K562 (cell line): ENCODE data around the gene CSNK1D. TPM values are rescaled to one million over a fixed set of nuclear protein-coding genes. Genes with fewer than 3 reads are reported as not detected.

Source experiments
- ATAC-seq: fragments of 200-7000 bp; cut with Tn5 transposase; 3 replicates; pipeline ENCODE4 v1.9.1; 2020; ENCODE audit warnings: moderate library complexity
- BruUV-seq: library from RNA; stranded (reverse); fragments of 400-500 nt; replicated peaks from 2 replicates; lab custom pipeline; 2021; lab: Mats Ljungman, UMichigan
- CTCF ChIA-PET: fragments of 300-600 bp; formaldehyde crosslinking; extraction: SDS; loops from one replicate; lab custom pipeline; 2021; ENCODE audit warnings: low intra/inter-chr PET ratio; lab: Yijun Ruan, JAX
- POLR2A ChIA-PET: fragments of 300-600, 350-650 bp; sonication (Branson Sonifier 250); formaldehyde crosslinking; extraction: SDS; loops from one replicate; lab custom pipeline; 2021; ENCODE audit warnings: antibody characterized with exemption, inconsistent platforms; lab: Yijun Ruan, JAX
- DNase-seq, 4 experiments: peaks; one replicate each; pipeline versions ENCODE4 v3.0.0 to v3.0.0-alpha.2; 2011 to 2018; ENCODE audit warnings: low spot score in 3 of 4, mixed read lengths in 3 of 4; ENCODE audit errors: extremely low read depth in 1 of 4
- FAIRE-seq: peaks from 2 replicates; lab custom pipeline; 2011; peaks lifted over from hg19 to GRCh38; lab: Jason Lieb, UNC
- H2AFZ ChIP-seq: 2 replicates; pipeline ENCODE4 v1.6.0; 2011; ENCODE audit warnings: low read depth, low read length, control low read depth, inconsistent platforms
- H3K27ac ChIP-seq: fragments of 200-600 bp; 3 replicates; pipeline ENCODE4 v1.8.0; 2011; ENCODE audit warnings: low read depth, mild to moderate bottlenecking, control low read depth, inconsistent platforms, low read length, moderate library complexity, mixed read lengths; ENCODE audit errors: extremely low read depth
- H3K27me3 ChIP-seq, 2 experiments: fragments of 300-600 bp in 1 of 2; 2 replicates in 1 of 2; 3 replicates in 1 of 2; pipeline versions ENCODE4 v1.6.0 to v1.8.0; 2011; ENCODE audit warnings: inconsistent platforms in 2 of 2, low read length in 2 of 2, mild to moderate bottlenecking in 1 of 2, mixed read lengths in 1 of 2, moderate library complexity in 1 of 2; ENCODE audit not compliant: control insufficient read depth in 2 of 2, insufficient read depth in 2 of 2
- H3K36me3 ChIP-seq: fragments of 300-600 bp; 3 replicates; pipeline ENCODE4 v1.8.0; 2011; ENCODE audit warnings: mild to moderate bottlenecking, low read length, inconsistent platforms; ENCODE audit not compliant: control insufficient read depth, insufficient read depth
- H3K4me1 ChIP-seq, 2 experiments: fragments of 200-600 bp in 1 of 2; replicated peaks in 1 of 2; 2 replicates in 1 of 2; 3 replicates in 1 of 2; pipeline versions ENCODE4 v1.5.1 to v1.8.0; 2011; ENCODE audit warnings: inconsistent platforms in 2 of 2, low read length in 2 of 2, mild to moderate bottlenecking in 1 of 2, mixed read lengths in 1 of 2, moderate library complexity in 1 of 2; ENCODE audit not compliant: control insufficient read depth in 2 of 2, insufficient read depth in 2 of 2
- H3K4me2 ChIP-seq: 2 replicates; pipeline ENCODE4 v1.6.1; 2011; ENCODE audit warnings: low read length, control low read depth, inconsistent platforms, mixed read lengths; ENCODE audit not compliant: insufficient read depth
- H3K4me3 ChIP-seq: fragments of 200-600 bp; sonication (generic), shearing (Covaris generic); 2 replicates; pipeline ENCODE4 v1.5.1; 2016; ENCODE audit warnings: control low read depth, inconsistent platforms
- H3K79me2 ChIP-seq: fragments of 200-600 bp; 3 replicates; pipeline ENCODE4 v1.8.0; 2011; ENCODE audit warnings: low read length, inconsistent platforms; ENCODE audit not compliant: control insufficient read depth, insufficient read depth
- H3K9ac ChIP-seq, 2 experiments: 2 replicates each; pipeline versions ENCODE4 v1.6.0 to v1.6.1; 2011; ENCODE audit warnings: low read depth in 2 of 2, low read length in 2 of 2, control low read depth in 1 of 2, inconsistent platforms in 1 of 2, mild to moderate bottlenecking in 1 of 2, mixed read lengths in 1 of 2; ENCODE audit not compliant: insufficient read depth in 1 of 2
- H3K9me1 ChIP-seq: one replicate; pipeline ENCODE4 v1.6.0; 2011; ENCODE audit warnings: inconsistent platforms, mild to moderate bottlenecking, low read length, moderate library complexity; ENCODE audit not compliant: control insufficient read depth, insufficient read depth
- H3K9me3 ChIP-seq: replicated peaks from 2 replicates; pipeline ENCODE4 v1.5.1; 2011; ENCODE audit warnings: low read depth, low read length, inconsistent platforms; ENCODE audit not compliant: control insufficient read depth, insufficient read depth
- H4K20me1 ChIP-seq: replicated peaks from 2 replicates; pipeline ENCODE4 v1.6.1; 2011; ENCODE audit warnings: low read length, inconsistent platforms, mixed read lengths; ENCODE audit not compliant: control insufficient read depth, insufficient read depth
- CBX5 ChIP-seq: IDR thresholded peaks from 2 replicates; pipeline ENCODE4 v1.6.1; 2014; ENCODE audit warnings: low read depth, borderline replicate concordance
- CHD2 ChIP-seq: IDR thresholded peaks from 2 replicates; pipeline ENCODE4 v1.6.1; 2011; ENCODE audit warnings: low read depth, low read length
- GATA2 ChIP-seq: sonication (generic); formaldehyde crosslinking; IDR thresholded peaks from 2 replicates; pipeline ENCODE4 v1.4.0; 2020; ENCODE audit warnings: mild to moderate bottlenecking, missing genetic modification reagents
- MCM5 ChIP-seq: fragments of 450-650 bp; IDR thresholded peaks from 2 replicates; pipeline ENCODE4 v1.6.1; 2016; ENCODE audit warnings: low read depth
- MEIS2 ChIP-seq: fragments of 450-650 bp; IDR thresholded peaks from 2 replicates; pipeline ENCODE4 v1.6.1; 2014; ENCODE audit warnings: mild to moderate bottlenecking; ENCODE audit not compliant: partially characterized antibody
- MYBL2 ChIP-seq, 2 experiments: fragments of 450-650 bp in 1 of 2; sonication (generic) in 1 of 2; formaldehyde crosslinking in 1 of 2; IDR thresholded peaks; 2 replicates each; pipeline versions ENCODE4 v1.6.1 to v1.8.1; 2017 to 2022; ENCODE audit warnings: borderline replicate concordance in 1 of 2, inconsistent platforms in 1 of 2, low read depth in 1 of 2, mild to moderate bottlenecking in 1 of 2, missing genetic modification reagents in 1 of 2, moderate library complexity in 1 of 2
- NCOA2 ChIP-seq, 2 experiments: fragments of 450-650 bp; IDR thresholded peaks; 2 replicates each; pipeline ENCODE4 v1.6.1; 2018; ENCODE audit warnings: mild to moderate bottlenecking in 2 of 2, moderate library complexity in 1 of 2; ENCODE audit not compliant: partially characterized antibody in 2 of 2
- ZNF146 ChIP-seq: IDR thresholded peaks from one replicate; pipeline ENCODE4 v1.6.1; 2018; ENCODE audit warnings: missing compliant biosample characterization; ENCODE audit not compliant: unreplicated experiment
- ZNF655 ChIP-seq: fragments of 250-450 bp; sonication (Bioruptor Pico); IDR thresholded peaks from 2 replicates; pipeline ENCODE4 v1.5.0; 2021
- ZNF766 ChIP-seq: fragments of 200-800 bp; sonication (Bioruptor generic); conservative IDR thresholded peaks from 2 replicates; pipeline ENCODE4 v1.6.1; 2016; ENCODE audit warnings: missing genetic modification characterization, missing compliant biosample characterization
- ZSCAN29 ChIP-seq: fragments of 450-650 bp; IDR thresholded peaks from 2 replicates; pipeline ENCODE4 v1.6.1; 2017
- WGBS: fragments of 100-300 bp; shearing (Covaris generic); methylation state at CpG from one replicate; pipeline ENCODE4 v1.1.6; 2016; ENCODE audit warnings: low coverage, mixed read lengths; ENCODE audit not compliant: insufficient coverage; ENCODE audit errors: missing lambda C conversion rate; 5-methylcytosine and 5-hydroxymethylcytosine counted together
- in situ Hi-C: fragments of 300-500 bp; cut with MboI; formaldehyde crosslinking; loops from 4 replicates; pipeline ENCODE4 v1.15.0; 2018; ENCODE audit warnings: inconsistent platforms, mixed read lengths
- intact Hi-C: fragments of 100-400 bp; cut with micrococcal nuclease; formaldehyde crosslinking; loops from 2 replicates; pipeline ENCODE4 v1.14.2; 2022
- polyA plus RNA-seq, 8 experiments: library from polyadenylated mRNA; depleted of rRNA in 4 of 8; stranded (reverse) in 5 of 8; unstranded in 3 of 8; fragments of >200 nt; fragmentation: Nextera tagmentation in 2 of 8; fragmentation: Illumina TruSeq in 1 of 8; extraction: Ambion mirVana in 2 of 8; extraction: Trizol in 1 of 8; gene quantifications; 2 replicates each; pipeline versions ENCODE4 v1.2.1 to v1.2.3, GENCODE V29; 2011 to 2014; ENCODE audit warnings: inconsistent platforms in 1 of 8, missing spikeins in 1 of 8
- total RNA-seq, 7 experiments: library from RNA; depleted of rRNA in 6 of 7; stranded (reverse); fragments of >200 nt in 6 of 7; fragmentation: Illumina TruSeq in 2 of 7; extraction: Trizol in 2 of 7; gene quantifications; 2 replicates each; pipeline versions ENCODE4 v1.2.1 to v1.2.3, GENCODE V29; 2011 to 2021; ENCODE audit warnings: low replicate concordance in 1 of 7
- TF ChIP-seq, protein P1 (sequence below): sonication (generic); formaldehyde crosslinking; IDR thresholded peaks from 2 replicates; pipeline ENCODE4 v1.8.0; 2022; ENCODE audit warnings: mild to moderate bottlenecking, missing genetic modification reagents
- TF ChIP-seq, protein P2 (sequence below): fragments of 450-650 bp; formaldehyde crosslinking; IDR thresholded peaks from 2 replicates; pipeline ENCODE4 v1.4.0; 2020; ENCODE audit warnings: mild to moderate bottlenecking, moderate library complexity
- TF ChIP-seq, protein P3 (sequence below), 2 experiments: fragments of 450-650 bp; IDR thresholded peaks; 2 replicates each; pipeline ENCODE4 v1.6.1; 2018; ENCODE audit warnings: mild to moderate bottlenecking in 2 of 2, low read depth in 1 of 2; ENCODE audit not compliant: partially characterized antibody in 2 of 2

The CSNK1D gene
- total and polyA plus RNA-seq, 9 of the 15 experiments (the other 6 are each of a cell fraction or from before 2014, with no cell fraction given): 6.5 to 133 (median 41.3) TPM

DNA sequence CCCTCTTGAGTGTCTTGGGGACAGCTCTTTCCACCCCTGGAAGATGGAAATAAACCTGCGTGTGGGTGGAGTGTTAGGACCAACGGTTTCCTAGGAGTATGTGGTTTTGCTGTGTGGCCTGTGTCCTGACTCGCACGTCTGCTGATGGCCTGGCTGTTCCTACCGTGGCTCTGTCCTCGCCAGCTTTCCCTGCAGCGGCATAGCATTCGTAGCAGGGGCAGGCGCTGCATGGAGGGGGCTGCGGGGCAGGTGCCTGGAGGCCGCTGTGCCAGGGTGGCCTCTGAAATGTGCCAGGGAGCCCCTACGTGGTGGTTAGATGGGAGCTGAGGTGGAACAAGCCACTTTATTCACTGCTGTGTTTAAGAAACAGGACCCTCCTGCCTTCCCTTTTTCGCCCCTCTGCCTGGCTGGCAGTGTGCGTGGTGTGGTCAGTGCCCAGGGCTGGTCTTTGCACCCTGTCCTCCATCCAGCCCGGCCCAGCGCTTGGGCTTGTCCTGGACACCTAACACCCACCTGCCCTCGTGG is 34.0 kb downstream of the CSNK1D start:
- ChIA-PET POLR2A (interaction anchor here (0.7 to 1.4 kb wide), 4 partner anchors 18 to 98 kb away, joined by 3 to 5 read pairs (median 4); no protein-coding TSS in a partner anchor), CTCF (interaction anchor here (1.1 kb wide), 1 partner anchor 82 kb away, joined by 3 read pairs; no protein-coding TSS in a partner anchor)
- H3K27ac ChIP-seq: peak overlapping the region; percentile 73; the same call in 2 of the 3 replicates
- FAIRE-seq: no peak
- H3K9me1 ChIP-seq: no peaks in the 10 kb centered on the region
- no peaks in the 10 kb centered on the region for H3K27me3 ChIP-seq
- H3K4me2 ChIP-seq: peak overlapping the region; percentile 83
- peak overlapping the region; percentile 58 to 90; a peak in 3 of 4 replicates for H3K9ac ChIP-seq
- H3K4me3 ChIP-seq: no peak overlapping the region
- no TSS peak for BruUV-seq
- in situ Hi-C loops: no loop called here
- 70% methylated on average over 16 of the region's 17 CpGs for WGBS
- peaks cover 34% of the 10 kb centered on the region for H3K36me3 ChIP-seq
- H3K4me1 ChIP-seq: peaks cover 62 to 95% of the 10 kb centered on the region in 2 experiments
- 0 out of 2 replicates have a peak, but pooled peaks cover 2% of the 10 kb centered on the region for H4K20me1 ChIP-seq
- no peak overlapping the region for H2AFZ ChIP-seq
- peaks cover 45% of the 10 kb centered on the region for H3K79me2 ChIP-seq
- no peak for ATAC-seq
- DNase-seq: peak in 1 of 4 experiments; percentile 41
- no peaks in the 10 kb centered on the region for H3K9me3 ChIP-seq
- intact Hi-C loops: loop anchor here (2.0 to 5.0 kb wide), 3 partner anchors 81 to 175 kb away; no protein-coding TSS in a partner anchor
- TF ChIP-seq, protein P1, sequence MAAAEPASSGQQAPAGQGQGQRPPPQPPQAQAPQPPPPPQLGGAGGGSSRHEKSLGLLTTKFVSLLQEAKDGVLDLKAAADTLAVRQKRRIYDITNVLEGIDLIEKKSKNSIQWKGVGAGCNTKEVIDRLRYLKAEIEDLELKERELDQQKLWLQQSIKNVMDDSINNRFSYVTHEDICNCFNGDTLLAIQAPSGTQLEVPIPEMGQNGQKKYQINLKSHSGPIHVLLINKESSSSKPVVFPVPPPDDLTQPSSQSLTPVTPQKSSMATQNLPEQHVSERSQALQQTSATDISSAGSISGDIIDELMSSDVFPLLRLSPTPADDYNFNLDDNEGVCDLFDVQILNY (CRISPR knock-in tag): no peak
- TF ChIP-seq CBX5: no peak
- TF ChIP-seq CHD2: no peak
- TF ChIP-seq, protein P2, sequence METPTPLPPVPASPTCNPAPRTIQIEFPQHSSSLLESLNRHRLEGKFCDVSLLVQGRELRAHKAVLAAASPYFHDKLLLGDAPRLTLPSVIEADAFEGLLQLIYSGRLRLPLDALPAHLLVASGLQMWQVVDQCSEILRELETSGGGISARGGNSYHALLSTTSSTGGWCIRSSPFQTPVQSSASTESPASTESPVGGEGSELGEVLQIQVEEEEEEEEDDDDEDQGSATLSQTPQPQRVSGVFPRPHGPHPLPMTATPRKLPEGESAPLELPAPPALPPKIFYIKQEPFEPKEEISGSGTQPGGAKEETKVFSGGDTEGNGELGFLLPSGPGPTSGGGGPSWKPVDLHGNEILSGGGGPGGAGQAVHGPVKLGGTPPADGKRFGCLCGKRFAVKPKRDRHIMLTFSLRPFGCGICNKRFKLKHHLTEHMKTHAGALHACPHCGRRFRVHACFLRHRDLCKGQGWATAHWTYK (CRISPR knock-in tag): peak; percentile 82; the same call in 1 of the 2 replicates
- 0 out of 2 replicates have a peak, but pooled peaks have one; percentile 4 for TF ChIP-seq ZNF766 (CRISPR knock-in tag)
- no peak for TF ChIP-seq MEIS2
- TF ChIP-seq, protein P3, sequence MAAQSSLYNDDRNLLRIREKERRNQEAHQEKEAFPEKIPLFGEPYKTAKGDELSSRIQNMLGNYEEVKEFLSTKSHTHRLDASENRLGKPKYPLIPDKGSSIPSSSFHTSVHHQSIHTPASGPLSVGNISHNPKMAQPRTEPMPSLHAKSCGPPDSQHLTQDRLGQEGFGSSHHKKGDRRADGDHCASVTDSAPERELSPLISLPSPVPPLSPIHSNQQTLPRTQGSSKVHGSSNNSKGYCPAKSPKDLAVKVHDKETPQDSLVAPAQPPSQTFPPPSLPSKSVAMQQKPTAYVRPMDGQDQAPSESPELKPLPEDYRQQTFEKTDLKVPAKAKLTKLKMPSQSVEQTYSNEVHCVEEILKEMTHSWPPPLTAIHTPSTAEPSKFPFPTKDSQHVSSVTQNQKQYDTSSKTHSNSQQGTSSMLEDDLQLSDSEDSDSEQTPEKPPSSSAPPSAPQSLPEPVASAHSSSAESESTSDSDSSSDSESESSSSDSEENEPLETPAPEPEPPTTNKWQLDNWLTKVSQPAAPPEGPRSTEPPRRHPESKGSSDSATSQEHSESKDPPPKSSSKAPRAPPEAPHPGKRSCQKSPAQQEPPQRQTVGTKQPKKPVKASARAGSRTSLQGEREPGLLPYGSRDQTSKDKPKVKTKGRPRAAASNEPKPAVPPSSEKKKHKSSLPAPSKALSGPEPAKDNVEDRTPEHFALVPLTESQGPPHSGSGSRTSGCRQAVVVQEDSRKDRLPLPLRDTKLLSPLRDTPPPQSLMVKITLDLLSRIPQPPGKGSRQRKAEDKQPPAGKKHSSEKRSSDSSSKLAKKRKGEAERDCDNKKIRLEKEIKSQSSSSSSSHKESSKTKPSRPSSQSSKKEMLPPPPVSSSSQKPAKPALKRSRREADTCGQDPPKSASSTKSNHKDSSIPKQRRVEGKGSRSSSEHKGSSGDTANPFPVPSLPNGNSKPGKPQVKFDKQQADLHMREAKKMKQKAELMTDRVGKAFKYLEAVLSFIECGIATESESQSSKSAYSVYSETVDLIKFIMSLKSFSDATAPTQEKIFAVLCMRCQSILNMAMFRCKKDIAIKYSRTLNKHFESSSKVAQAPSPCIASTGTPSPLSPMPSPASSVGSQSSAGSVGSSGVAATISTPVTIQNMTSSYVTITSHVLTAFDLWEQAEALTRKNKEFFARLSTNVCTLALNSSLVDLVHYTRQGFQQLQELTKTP (IDR thresholded peaks at IDR 0.05; ENCODE audit: low read depth in 1 of 2, partially characterized antibody in 2 of 2): no peak
- TF ChIP-seq GATA2 (CRISPR knock-in tag): no peak
- TF ChIP-seq NCOA2 (IDR thresholded peaks at IDR 0.05; ENCODE audit: partially characterized antibody in 2 of 2): no peak
- TF ChIP-seq ZNF655 (CRISPR knock-in tag): no peak
- no peak for TF ChIP-seq MYBL2 (IDR thresholded peaks at IDR 0.05; ENCODE audit: low read depth)
- TF ChIP-seq MYBL2 (CRISPR knock-in tag; IDR thresholded peaks at IDR 0.05; ENCODE audit: borderline replicate concordance): no peak
- TF ChIP-seq ZNF146 (CRISPR knock-in tag): no peak
- TF ChIP-seq MCM5: no peak
- no peak for TF ChIP-seq ZSCAN29
